Endothelial cell of umbilical vein (primary cell): Measurements from ENCODE around the gene SPINDOC. TPM values are rescaled to one million over a fixed set of nuclear protein-coding genes. Genes with fewer than 3 reads are reported as not detected.
A peak's percentile ranks its signal among the peaks of the same experiment; 100 is the strongest.

Experiments
- BruUV-seq: library from RNA; stranded (reverse); fragments of 400-500 nt; replicated peaks from 2 replicates; lab custom pipeline; 2021; lab: Mats Ljungman, UMichigan
- CTCF ChIA-PET: fragments of 300-600, 350-600 bp; sonication (Branson Sonifier 250); formaldehyde crosslinking; loops from one replicate; lab custom pipeline; 2021; ENCODE audit warnings: antibody characterized with exemption, inconsistent platforms; lab: Charles Lee
- POLR2A ChIA-PET: fragments of 300-600, 350-600 bp; sonication (Branson Sonifier 250); formaldehyde crosslinking; loops from one replicate; lab custom pipeline; 2021; ENCODE audit warnings: antibody characterized with exemption, inconsistent platforms; lab: Charles Lee
- DNase-seq: peaks from one replicate; pipeline ENCODE4 v3.0.0-alpha.2; 2011; ENCODE audit warnings: low read depth, low spot score
- FAIRE-seq: peaks from 2 replicates; lab custom pipeline; 2011; peaks lifted over from hg19 to GRCh38; lab: Jason Lieb, UNC
- H2AFZ ChIP-seq: 2 replicates; pipeline ENCODE4 v1.6.0; 2012; ENCODE audit warnings: low read depth, low read length, control low read depth, inconsistent platforms
- H3K27ac ChIP-seq: 2 replicates; pipeline ENCODE4 v1.5.1; 2011; ENCODE audit warnings: low read depth, mild to moderate bottlenecking, control low read depth, low read length, moderate library complexity; ENCODE audit not compliant: insufficient read depth
- H3K27me3 ChIP-seq, 2 experiments: 2 replicates each; pipeline versions ENCODE4 v1.6.0 to v1.6.1; 2011; ENCODE audit warnings: low read length in 2 of 2, mixed read lengths in 1 of 2; ENCODE audit not compliant: control insufficient read depth in 2 of 2, insufficient read depth in 2 of 2
- H3K36me3 ChIP-seq, 2 experiments: 2 replicates in 1 of 2; 3 replicates in 1 of 2; pipeline ENCODE4 v1.5.1; 2011; ENCODE audit warnings: low read length in 2 of 2, mild to moderate bottlenecking in 1 of 2, moderate library complexity in 1 of 2; ENCODE audit not compliant: control insufficient read depth in 2 of 2, insufficient read depth in 2 of 2; ENCODE audit errors: extremely low read depth in 1 of 2
- H3K4me1 ChIP-seq: 3 replicates; pipeline ENCODE4 v1.5.1; 2011; ENCODE audit warnings: mild to moderate bottlenecking, low read length; ENCODE audit not compliant: control insufficient read depth, insufficient read depth; ENCODE audit errors: extremely low read depth
- H3K4me2 ChIP-seq: 2 replicates; pipeline ENCODE4 v1.6.1; 2011; ENCODE audit warnings: low read length, control low read depth, mixed read lengths; ENCODE audit not compliant: insufficient read depth
- H3K4me3 ChIP-seq, 3 experiments: fragments of 200-600 bp in 1 of 3; sonication (generic), shearing (Covaris generic) in 1 of 3; replicated peaks in 1 of 3; 2 replicates each; pipeline ENCODE4 v1.5.1; 2011 to 2016; ENCODE audit warnings: control low read depth in 3 of 3, low read length in 3 of 3, mild to moderate bottlenecking in 2 of 3, inconsistent platforms in 1 of 3, low read depth in 1 of 3, moderate library complexity in 1 of 3; ENCODE audit not compliant: insufficient read depth in 1 of 3
- H3K79me2 ChIP-seq: 2 replicates; pipeline ENCODE4 v1.6.0; 2012; ENCODE audit warnings: low read length, inconsistent platforms; ENCODE audit not compliant: control insufficient read depth, insufficient read depth
- H3K9ac ChIP-seq: replicated peaks from 2 replicates; pipeline ENCODE3; 2011; ENCODE audit warnings: low read length, control low read depth; ENCODE audit not compliant: insufficient read depth; ENCODE audit errors: extremely low read depth
- H3K9me1 ChIP-seq: replicated peaks from 3 replicates; pipeline ENCODE4 v1.6.0; 2011; ENCODE audit warnings: mild to moderate bottlenecking, low read length; ENCODE audit not compliant: control insufficient read depth, insufficient read depth; ENCODE audit errors: extremely low read depth
- H3K9me3 ChIP-seq: replicated peaks from 2 replicates; pipeline ENCODE4 v1.5.1; 2012; ENCODE audit warnings: low read length, inconsistent platforms; ENCODE audit not compliant: control insufficient read depth, insufficient read depth
- H4K20me1 ChIP-seq: replicated peaks from 2 replicates; pipeline ENCODE3; 2011; ENCODE audit warnings: mild to moderate bottlenecking, low read length; ENCODE audit not compliant: control insufficient read depth, insufficient read depth; ENCODE audit errors: extremely low read depth
- EZH2 ChIP-seq: IDR thresholded peaks from 2 replicates; pipeline ENCODE4 v1.6.1; 2012; ENCODE audit warnings: borderline replicate concordance, low read depth, mild to moderate bottlenecking, moderate library complexity, low read length, inconsistent platforms; ENCODE audit not compliant: severe bottlenecking
- FOS ChIP-seq: IDR thresholded peaks from 2 replicates; pipeline ENCODE4 v1.6.1; 2011; ENCODE audit warnings: mild to moderate bottlenecking, low read length, moderate library complexity, borderline replicate concordance; ENCODE audit not compliant: insufficient read depth
- GATA2 ChIP-seq: IDR thresholded peaks from 2 replicates; pipeline ENCODE4 v1.7.0; 2011; ENCODE audit warnings: low read depth, mild to moderate bottlenecking, moderate library complexity, mixed read lengths, low read length; ENCODE audit not compliant: insufficient read length, insufficient read depth
- JUN ChIP-seq: IDR thresholded peaks from 2 replicates; pipeline ENCODE4 v1.6.1; 2011; ENCODE audit warnings: borderline replicate concordance, low read depth; ENCODE audit not compliant: insufficient read length, insufficient read depth
- MYC ChIP-seq: IDR thresholded peaks from one replicate; pipeline ENCODE4 v1.6.1; 2011; ENCODE audit warnings: mild to moderate bottlenecking, low read depth, low read length
- POLR2A ChIP-seq: IDR thresholded peaks from 2 replicates; pipeline ENCODE4 v1.6.1; 2012; ENCODE audit warnings: low read depth, mild to moderate bottlenecking, control low read depth, low read length
- POLR2AphosphoS5 ChIP-seq: IDR thresholded peaks from 2 replicates; pipeline ENCODE4 v1.6.1; 2012; ENCODE audit warnings: low read depth, mild to moderate bottlenecking, control low read depth, low read length, moderate library complexity; ENCODE audit not compliant: insufficient read depth
- dilution Hi-C: fragments of 300-500 bp; cut with MboI; formaldehyde crosslinking; loops from one replicate; pipeline ENCODE4 v1.15.0; 2019; ENCODE audit warnings: low sequenced_read_pairs; ENCODE audit not compliant: extremely low pct_ligation_motif_present
- intact Hi-C: fragments of 100-400 bp; cut with micrococcal nuclease; formaldehyde crosslinking; loops from one replicate; pipeline ENCODE4 v1.10.0; 2022
- polyA plus RNA-seq, 4 experiments: library from polyadenylated mRNA; depleted of rRNA in 3 of 4; stranded (reverse) in 3 of 4; unstranded in 1 of 4; fragments of >200 nt; gene quantifications; 2 replicates each; pipeline versions ENCODE4 v1.2.1 to v1.2.3, GENCODE V29; 2011 to 2012; ENCODE audit warnings: missing spikeins in 1 of 4
- total RNA-seq: library from RNA; stranded (reverse); gene quantifications from 2 replicates; pipeline ENCODE4 v1.2.3, GENCODE V29; 2021
- TF ChIP-seq, protein P1 (sequence below), 2 donors: IDR thresholded peaks; 1 replicate in 1 of 2; 2 replicates in 1 of 2; pipeline ENCODE4 v1.5.1; 2011; ENCODE audit warnings: low read length in 2 of 2, mild to moderate bottlenecking in 2 of 2, moderate library complexity in 2 of 2, control low read depth in 1 of 2, inconsistent platforms in 1 of 2, low read depth in 1 of 2; ENCODE audit not compliant: insufficient read depth in 1 of 2; ENCODE audit errors: extremely low read depth in 1 of 2
- TF ChIP-seq, protein P2 (sequence below): IDR thresholded peaks from 2 replicates; pipeline ENCODE4 v1.6.1; 2011; ENCODE audit not compliant: insufficient read depth, insufficient read length

The SPINDOC gene
- total and polyA plus RNA-seq, 2 donors (not counting 3 experiments of a cell fraction or from before 2014, with no cell fraction given) = 29.4 to 54.5 TPM

DNA sequence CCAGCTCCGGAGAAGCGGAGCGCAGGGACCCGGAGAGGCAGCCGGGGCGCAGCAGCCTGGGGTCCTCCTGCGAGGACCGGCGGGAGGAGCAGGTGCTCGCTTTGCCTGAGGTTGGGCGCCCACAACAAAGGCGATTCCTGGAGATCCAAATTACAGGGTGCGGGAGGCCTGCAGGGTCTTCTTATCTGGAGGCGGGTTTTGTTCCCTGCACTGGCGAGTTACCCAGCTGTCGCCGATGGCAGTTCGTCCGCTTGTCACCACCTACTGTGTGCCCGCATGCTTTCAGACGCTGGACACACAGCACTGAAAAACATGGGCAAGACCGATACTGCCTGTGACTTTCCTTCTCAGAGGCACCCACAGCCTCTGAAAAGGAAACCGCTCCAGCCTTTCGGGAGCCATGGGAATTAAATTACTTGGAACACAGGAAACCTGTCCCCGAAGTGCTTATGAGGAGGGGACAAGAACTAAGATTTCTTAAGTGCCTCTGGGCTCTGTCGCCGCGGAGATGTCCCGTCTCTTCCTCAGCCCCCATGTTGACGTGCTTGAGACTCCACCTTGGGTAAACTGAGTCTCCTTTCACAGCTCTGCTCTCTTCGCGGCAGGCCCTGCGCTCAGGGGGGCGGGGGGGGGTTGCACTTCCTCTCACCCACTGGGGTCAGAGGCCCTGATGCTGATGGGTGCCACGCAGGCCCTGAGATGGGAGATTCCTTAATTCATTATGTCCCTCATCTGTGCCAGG, 43.4 kb upstream of the SPINDOC start:
- dilution Hi-C loops = no loop called here
- POLR2A ChIA-PET = no interaction called here
- intact Hi-C loops = no loop called here
- Histone ChIP-seq H3K36me3 (peaks cover under 1 to 3% of the 10 kb centered on the region in 2 experiments), H3K4me1 (peaks cover 18% of the 10 kb centered on the region), H3K4me2 (peak overlapping the region; percentile 65), H3K27ac (no peak overlapping the region), H4K20me1 (no peaks in the 10 kb centered on the region), H3K4me3 (peak overlapping the region in 2 of 3 experiments; percentile 55 to 84), H3K9ac (no peak overlapping the region), H3K9me1 (no peaks in the 10 kb centered on the region), H2AFZ (peak overlapping the region; percentile 79), H3K27me3 (peaks cover 5 to 6% of the 10 kb centered on the region in 2 experiments), H3K79me2 (peaks cover 15% of the 10 kb centered on the region), H3K9me3 (no peaks in the 10 kb centered on the region)
- no peak for TF ChIP-seq POLR2AphosphoS5
- TF ChIP-seq, protein P1, sequence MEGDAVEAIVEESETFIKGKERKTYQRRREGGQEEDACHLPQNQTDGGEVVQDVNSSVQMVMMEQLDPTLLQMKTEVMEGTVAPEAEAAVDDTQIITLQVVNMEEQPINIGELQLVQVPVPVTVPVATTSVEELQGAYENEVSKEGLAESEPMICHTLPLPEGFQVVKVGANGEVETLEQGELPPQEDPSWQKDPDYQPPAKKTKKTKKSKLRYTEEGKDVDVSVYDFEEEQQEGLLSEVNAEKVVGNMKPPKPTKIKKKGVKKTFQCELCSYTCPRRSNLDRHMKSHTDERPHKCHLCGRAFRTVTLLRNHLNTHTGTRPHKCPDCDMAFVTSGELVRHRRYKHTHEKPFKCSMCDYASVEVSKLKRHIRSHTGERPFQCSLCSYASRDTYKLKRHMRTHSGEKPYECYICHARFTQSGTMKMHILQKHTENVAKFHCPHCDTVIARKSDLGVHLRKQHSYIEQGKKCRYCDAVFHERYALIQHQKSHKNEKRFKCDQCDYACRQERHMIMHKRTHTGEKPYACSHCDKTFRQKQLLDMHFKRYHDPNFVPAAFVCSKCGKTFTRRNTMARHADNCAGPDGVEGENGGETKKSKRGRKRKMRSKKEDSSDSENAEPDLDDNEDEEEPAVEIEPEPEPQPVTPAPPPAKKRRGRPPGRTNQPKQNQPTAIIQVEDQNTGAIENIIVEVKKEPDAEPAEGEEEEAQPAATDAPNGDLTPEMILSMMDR (IDR thresholded peaks at IDR 0.05; ENCODE audit: extremely low read depth in 1 of 2, insufficient read depth in 1 of 2, low read depth in 1 of 2, low read length in 2 of 2) = no peak
- TF ChIP-seq EZH2 = no peak
- FAIRE-seq (no peak), DNase-seq (peak; percentile 21)
- BruUV-seq = no TSS peak
- CTCF ChIA-PET = interaction anchor here (0.6 to 4.6 kb wide), 5 partner anchors 67 to 1908 kb away, joined by 3 to 55 read pairs (median 8); partner anchors contain the start of genes MARK2 and NAA40

DNA sequence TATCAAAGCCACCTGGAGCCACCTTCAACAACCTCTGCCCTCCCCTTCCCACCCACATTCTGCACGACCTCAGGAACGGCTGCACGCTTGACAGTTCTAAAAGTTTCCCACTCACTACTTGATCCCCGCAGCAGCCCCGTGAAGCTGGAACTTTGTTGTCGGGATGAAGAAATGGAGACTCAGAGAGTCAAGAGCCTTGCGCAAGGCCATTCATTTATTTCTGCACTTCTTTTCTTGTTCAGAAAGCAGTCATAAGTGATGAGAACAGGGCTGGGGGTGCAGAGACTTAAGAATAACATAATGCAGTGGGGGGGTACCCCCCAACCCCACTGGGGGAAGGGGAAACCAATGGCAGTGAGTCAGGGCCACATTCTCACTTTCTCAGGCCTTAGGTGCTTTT, 42.5 kb upstream of the SPINDOC start:
- H3K4me1 ChIP-seq = peaks cover 18% of the 10 kb centered on the region
- CTCF ChIA-PET = no interaction called here
- no peak overlapping the region for H3K27ac ChIP-seq
- H3K9me1 ChIP-seq = no peaks in the 10 kb centered on the region
- H3K27me3 ChIP-seq = peaks cover 5 to 6% of the 10 kb centered on the region in 2 experiments
- FAIRE-seq = no peak
- H2AFZ ChIP-seq = no peak overlapping the region
- no peak overlapping the region for H3K9ac ChIP-seq
- intact Hi-C loops = no loop called here
- no peak for DNase-seq
- POLR2A ChIA-PET = no interaction called here
- H3K79me2 ChIP-seq = peaks cover 15% of the 10 kb centered on the region
- H3K4me3 ChIP-seq = no peak overlapping the region
- BruUV-seq = no TSS peak
- H4K20me1 ChIP-seq = no peaks in the 10 kb centered on the region
- dilution Hi-C loops = no loop called here
- H3K36me3 ChIP-seq = no peaks in the 10 kb centered on the region
- H3K9me3 ChIP-seq = no peaks in the 10 kb centered on the region
- TF ChIP-seq, protein P2, sequence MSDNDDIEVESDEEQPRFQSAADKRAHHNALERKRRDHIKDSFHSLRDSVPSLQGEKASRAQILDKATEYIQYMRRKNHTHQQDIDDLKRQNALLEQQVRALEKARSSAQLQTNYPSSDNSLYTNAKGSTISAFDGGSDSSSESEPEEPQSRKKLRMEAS = no peak
- TF ChIP-seq POLR2A (no peak), GATA2 (no peak), EZH2 (no peak), JUN (no peak), MYC (no peak), FOS (no peak), POLR2AphosphoS5 (no peak)
- TF ChIP-seq, protein P1 (IDR thresholded peaks at IDR 0.05; ENCODE audit: extremely low read depth in 1 of 2, insufficient read depth in 1 of 2, low read depth in 1 of 2, low read length in 2 of 2) = no peak
- no peak overlapping the region for H3K4me2 ChIP-seq
